ENCODE results near the gene GFRA1.
A peak's percentile ranks its signal among the peaks of the same experiment; 100 is the strongest.

The GFRA1 gene

GRCh38 chr10:116083226-116083762, 189.7 kb downstream of the GFRA1 start:
- H3K4me1 ChIP-seq, result peaks cover 15% of the 10 kb centered on the region
- H3K9ac ChIP-seq, result no peak overlapping the region
- no peaks in the 10 kb centered on the region for H3K36me3 ChIP-seq
- H3K4me3 ChIP-seq, result no peak overlapping the region
- no peaks in the 10 kb centered on the region for H4K20me1 ChIP-seq
- TF ChIP-seq Cebpa-rat (IDR thresholded peaks at IDR 0.05), result no peak
- H3K27me3 ChIP-seq, result no peaks in the 10 kb centered on the region
- H3K9me3 ChIP-seq, result no peaks in the 10 kb centered on the region
- H3K27ac ChIP-seq, result no peak overlapping the region
- no peak overlapping the region for H3K4me2 ChIP-seq

GRCh38 chr10:116082762-116083161, 190.2 kb downstream of the GFRA1 start:
- Histone ChIP-seq H3K4me1 (peaks cover 15% of the 10 kb centered on the region), H3K4me3 (no peak overlapping the region), H3K4me2 (no peak overlapping the region), H4K20me1 (no peaks in the 10 kb centered on the region), H3K9ac (no peak overlapping the region), H3K9me3 (no peaks in the 10 kb centered on the region), H3K36me3 (no peaks in the 10 kb centered on the region), H3K27me3 (no peaks in the 10 kb centered on the region), H3K27ac (no peak overlapping the region)
- no peak for TF ChIP-seq Cebpa-rat (IDR thresholded peaks at IDR 0.05)

- H3K9me3 ChIP-seq, result no peaks in the 10 kb centered on the region
- H3K36me3 ChIP-seq, result no peaks in the 10 kb centered on the region
- H3K9ac ChIP-seq, result no peak overlapping the region
- H3K27me3 ChIP-seq, result no peaks in the 10 kb centered on the region
- no peaks in the 10 kb centered on the region for H4K20me1 ChIP-seq
- no peak for TF ChIP-seq Cebpa-rat (IDR thresholded peaks at IDR 0.05)
- no peak overlapping the region for H3K4me3 ChIP-seq
- H3K4me1 ChIP-seq, result peaks cover 15% of the 10 kb centered on the region
- no peak overlapping the region for H3K4me2 ChIP-seq
- H3K27ac ChIP-seq, result no peak overlapping the region
Measured at GRCh38 chr10:116082206-116082605, 190.8 kb downstream of the GFRA1 start.

- peaks cover 23% of the 10 kb centered on the region for H3K4me1 ChIP-seq
- H3K27me3 ChIP-seq, result no peaks in the 10 kb centered on the region
- no peaks in the 10 kb centered on the region for H3K9me3 ChIP-seq
- H3K27ac ChIP-seq, result no peak overlapping the region
- H3K4me2 ChIP-seq, result no peak overlapping the region
- H3K4me3 ChIP-seq, result no peak overlapping the region
- no peak for TF ChIP-seq Cebpa-rat (IDR thresholded peaks at IDR 0.05)
- H4K20me1 ChIP-seq, result no peaks in the 10 kb centered on the region
- H3K36me3 ChIP-seq, result no peaks in the 10 kb centered on the region
- no peak overlapping the region for H3K9ac ChIP-seq
Measured at GRCh38 chr10:116080553-116080952, 192.5 kb downstream of the GFRA1 start.

GRCh38 chr10:116079355-116079754, 193.7 kb downstream of the GFRA1 start:
- H3K27me3 ChIP-seq, result no peaks in the 10 kb centered on the region
- no peaks in the 10 kb centered on the region for H3K36me3 ChIP-seq
- no peak for TF ChIP-seq Cebpa-rat (IDR thresholded peaks at IDR 0.05)
- no peak overlapping the region for H3K4me2 ChIP-seq
- H3K4me3 ChIP-seq, result no peak overlapping the region
- no peak overlapping the region for H3K9ac ChIP-seq
- peaks cover 16% of the 10 kb centered on the region for H3K4me1 ChIP-seq
- H3K27ac ChIP-seq, result no peak overlapping the region
- no peaks in the 10 kb centered on the region for H3K9me3 ChIP-seq
- H4K20me1 ChIP-seq, result no peaks in the 10 kb centered on the region

GRCh38 chr10:116076621-116077020, 196.4 kb downstream of the GFRA1 start:
- H3K36me3 ChIP-seq, result no peaks in the 10 kb centered on the region
- no peaks in the 10 kb centered on the region for H3K9me3 ChIP-seq
- H3K4me1 ChIP-seq, result peaks cover 8% of the 10 kb centered on the region
- no peaks in the 10 kb centered on the region for H4K20me1 ChIP-seq
- no peak overlapping the region for H3K27ac ChIP-seq
- H3K27me3 ChIP-seq, result no peaks in the 10 kb centered on the region
- H3K9ac ChIP-seq, result no peak overlapping the region
- H3K4me2 ChIP-seq, result peak overlapping the region; percentile 24; the same call in 1 of the 2 replicates
- no peak overlapping the region for H3K4me3 ChIP-seq
- no peak for TF ChIP-seq Cebpa-rat (IDR thresholded peaks at IDR 0.05)

- H3K9ac ChIP-seq, result no peak overlapping the region
- no peak for TF ChIP-seq Cebpa-rat (IDR thresholded peaks at IDR 0.05)
- no peak overlapping the region for H3K27ac ChIP-seq
- H3K4me2 ChIP-seq, result no peak overlapping the region
- H3K27me3 ChIP-seq, result no peaks in the 10 kb centered on the region
- peaks cover 8% of the 10 kb centered on the region for H3K4me1 ChIP-seq
- H3K36me3 ChIP-seq, result no peaks in the 10 kb centered on the region
- no peak overlapping the region for H3K4me3 ChIP-seq
- H4K20me1 ChIP-seq, result no peaks in the 10 kb centered on the region
- no peaks in the 10 kb centered on the region for H3K9me3 ChIP-seq
Measured at GRCh38 chr10:116073510-116073909, 199.5 kb downstream of the GFRA1 start.

GRCh38 chr10:116073001-116073400, 200.0 kb downstream of the GFRA1 start:
- no peak overlapping the region for H3K4me3 ChIP-seq
- H4K20me1 ChIP-seq, result no peaks in the 10 kb centered on the region
- H3K9me3 ChIP-seq, result no peaks in the 10 kb centered on the region
- H3K27me3 ChIP-seq, result no peaks in the 10 kb centered on the region
- no peak overlapping the region for H3K9ac ChIP-seq
- H3K4me1 ChIP-seq, result peaks cover 8% of the 10 kb centered on the region
- no peak overlapping the region for H3K4me2 ChIP-seq
- H3K27ac ChIP-seq, result no peak overlapping the region
- H3K36me3 ChIP-seq, result no peaks in the 10 kb centered on the region
- TF ChIP-seq Cebpa-rat (IDR thresholded peaks at IDR 0.05), result no peak

- Histone ChIP-seq H3K4me2 (no peak overlapping the region), H3K9me3 (no peaks in the 10 kb centered on the region), H3K36me3 (no peaks in the 10 kb centered on the region), H3K4me1 (peaks cover 6% of the 10 kb centered on the region), H3K4me3 (no peak overlapping the region), H4K20me1 (no peaks in the 10 kb centered on the region), H3K9ac (no peak overlapping the region), H3K27ac (no peak overlapping the region), H3K27me3 (no peaks in the 10 kb centered on the region)
- TF ChIP-seq Cebpa-rat (IDR thresholded peaks at IDR 0.05), result no peak
Measured at GRCh38 chr10:116071453-116072148, 201.4 kb downstream of the GFRA1 start.

- no peaks in the 10 kb centered on the region for H4K20me1 ChIP-seq
- H3K36me3 ChIP-seq, result no peaks in the 10 kb centered on the region
- no peaks in the 10 kb centered on the region for H3K27me3 ChIP-seq
- no peak for TF ChIP-seq Cebpa-rat (IDR thresholded peaks at IDR 0.05)
- no peaks in the 10 kb centered on the region for H3K9me3 ChIP-seq
- no peak overlapping the region for H3K4me3 ChIP-seq
- H3K9ac ChIP-seq, result no peak overlapping the region
- H3K4me1 ChIP-seq, result no peaks in the 10 kb centered on the region
- H3K4me2 ChIP-seq, result no peak overlapping the region
- no peak overlapping the region for H3K27ac ChIP-seq
Measured at GRCh38 chr10:116070743-116071320, 202.2 kb downstream of the GFRA1 start.
